Activated CD8-positive, alpha-beta T cell treated with anti-CD3 and anti-CD28 coated beads for 36 hours (primary cell): ENCODE measurements around the gene KRTAP10-4. TPM values are rescaled to one million over a fixed set of nuclear protein-coding genes. Genes with fewer than 3 reads are reported as not detected.

ENCODE experiments used
- ATAC-seq: fragments of 200-7000 bp; cut with Tn5 transposase; one replicate; pipeline ENCODE4 v1.10.0; 2021; ENCODE audit warnings: mild to moderate bottlenecking, moderate library complexity
- CTCF ChIA-PET: fragments of 350-600 bp; sonication (Branson Sonifier 250); formaldehyde crosslinking; loops from one replicate; lab custom pipeline; 2021; ENCODE audit warnings: antibody characterized with exemption; lab: Charles Lee
- POLR2A ChIA-PET: fragments of 350-600 bp; sonication (Branson Sonifier 250); formaldehyde crosslinking; loops from one replicate; lab custom pipeline; 2021; ENCODE audit warnings: antibody characterized with exemption; lab: Charles Lee
- DNase-seq: peaks from one replicate; pipeline ENCODE4 v3.0.0-alpha.2; 2020
- H3K27ac Mint-ChIP-seq: one replicate; pipeline ENCODE4 v1.8.0; 2021; ENCODE audit warnings: mild to moderate bottlenecking, mixed read lengths
- H3K27me3 Mint-ChIP-seq: one replicate; pipeline ENCODE4 v1.8.0; 2021; ENCODE audit warnings: mixed read lengths
- H3K36me3 Mint-ChIP-seq: one replicate; pipeline ENCODE4 v1.8.0; 2021; ENCODE audit warnings: low read depth, mixed read lengths
- H3K4me1 Mint-ChIP-seq: one replicate; pipeline ENCODE4 v1.8.0; 2021; ENCODE audit warnings: low read depth, mixed read lengths
- H3K4me3 Mint-ChIP-seq: one replicate; pipeline ENCODE4 v1.8.0; 2021; ENCODE audit warnings: mild to moderate bottlenecking, moderate library complexity, mixed read lengths
- H3K9me3 Mint-ChIP-seq: one replicate; pipeline ENCODE4 v1.8.0; 2021; ENCODE audit warnings: mixed read lengths
- intact Hi-C: fragments of 100-400 bp; cut with micrococcal nuclease; formaldehyde crosslinking; loops from one replicate; pipeline ENCODE4 v1.10.0; 2022
- total RNA-seq, 2 experiments: library from RNA; stranded (reverse); gene quantifications; one replicate each; pipeline ENCODE4 v1.2.3, GENCODE V29; 2021
- TF ChIP-seq, protein P1 (sequence below): fragments of 200-600 bp; IDR thresholded peaks from one replicate; pipeline ENCODE4 v1.8.0; 2022; ENCODE audit warnings: antibody characterized with exemption, mild to moderate bottlenecking

Gene KRTAP10-4
- total RNA-seq, 2 experiments from 2014 or later = not detected

DNA sequence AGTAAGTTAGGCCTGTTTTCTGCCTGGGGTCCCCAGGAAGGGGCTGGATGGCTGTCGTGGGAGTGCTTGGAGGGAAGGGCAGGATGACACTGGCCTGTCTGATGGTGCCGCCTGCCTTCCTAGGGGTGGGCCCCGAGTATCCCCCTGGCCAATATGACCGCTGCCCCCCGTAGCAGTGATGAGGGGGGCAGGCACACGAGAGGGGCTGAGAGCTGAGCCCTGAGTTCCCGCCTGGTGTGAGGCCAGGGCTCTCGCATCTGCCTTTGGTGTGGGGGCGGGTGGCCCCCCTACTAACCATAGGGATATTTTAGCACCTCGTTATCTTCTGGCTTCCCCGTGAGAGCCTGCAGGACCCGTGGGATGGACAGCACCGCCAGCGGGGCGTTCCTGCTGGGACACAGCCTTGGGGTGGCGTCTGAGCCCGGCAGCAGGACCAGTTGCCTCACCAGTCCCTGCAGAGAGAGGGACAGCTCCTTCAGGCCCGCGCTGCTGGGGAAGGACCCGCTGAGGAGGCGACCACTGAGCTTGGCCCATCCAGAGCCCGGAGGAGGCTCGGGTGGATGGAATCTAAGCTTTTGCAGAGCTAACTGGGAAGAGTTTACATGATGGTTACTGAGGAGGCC is 43.9 kb upstream of the KRTAP10-4 start:
- Mint-ChIP-seq H3K4me1 (no peaks in the 10 kb centered on the region), H3K36me3 (no peaks in the 10 kb centered on the region), H3K9me3 (no peaks in the 10 kb centered on the region), H3K27me3 (no peaks in the 10 kb centered on the region), H3K27ac (no peak overlapping the region), H3K4me3 (no peak overlapping the region)
- ATAC-seq (no peak), DNase-seq (no peak)
- TF ChIP-seq, protein P1, sequence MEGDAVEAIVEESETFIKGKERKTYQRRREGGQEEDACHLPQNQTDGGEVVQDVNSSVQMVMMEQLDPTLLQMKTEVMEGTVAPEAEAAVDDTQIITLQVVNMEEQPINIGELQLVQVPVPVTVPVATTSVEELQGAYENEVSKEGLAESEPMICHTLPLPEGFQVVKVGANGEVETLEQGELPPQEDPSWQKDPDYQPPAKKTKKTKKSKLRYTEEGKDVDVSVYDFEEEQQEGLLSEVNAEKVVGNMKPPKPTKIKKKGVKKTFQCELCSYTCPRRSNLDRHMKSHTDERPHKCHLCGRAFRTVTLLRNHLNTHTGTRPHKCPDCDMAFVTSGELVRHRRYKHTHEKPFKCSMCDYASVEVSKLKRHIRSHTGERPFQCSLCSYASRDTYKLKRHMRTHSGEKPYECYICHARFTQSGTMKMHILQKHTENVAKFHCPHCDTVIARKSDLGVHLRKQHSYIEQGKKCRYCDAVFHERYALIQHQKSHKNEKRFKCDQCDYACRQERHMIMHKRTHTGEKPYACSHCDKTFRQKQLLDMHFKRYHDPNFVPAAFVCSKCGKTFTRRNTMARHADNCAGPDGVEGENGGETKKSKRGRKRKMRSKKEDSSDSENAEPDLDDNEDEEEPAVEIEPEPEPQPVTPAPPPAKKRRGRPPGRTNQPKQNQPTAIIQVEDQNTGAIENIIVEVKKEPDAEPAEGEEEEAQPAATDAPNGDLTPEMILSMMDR = no peak
- intact Hi-C loops = no loop called here
- POLR2A ChIA-PET = no interaction called here
- CTCF ChIA-PET = no interaction called here

DNA sequence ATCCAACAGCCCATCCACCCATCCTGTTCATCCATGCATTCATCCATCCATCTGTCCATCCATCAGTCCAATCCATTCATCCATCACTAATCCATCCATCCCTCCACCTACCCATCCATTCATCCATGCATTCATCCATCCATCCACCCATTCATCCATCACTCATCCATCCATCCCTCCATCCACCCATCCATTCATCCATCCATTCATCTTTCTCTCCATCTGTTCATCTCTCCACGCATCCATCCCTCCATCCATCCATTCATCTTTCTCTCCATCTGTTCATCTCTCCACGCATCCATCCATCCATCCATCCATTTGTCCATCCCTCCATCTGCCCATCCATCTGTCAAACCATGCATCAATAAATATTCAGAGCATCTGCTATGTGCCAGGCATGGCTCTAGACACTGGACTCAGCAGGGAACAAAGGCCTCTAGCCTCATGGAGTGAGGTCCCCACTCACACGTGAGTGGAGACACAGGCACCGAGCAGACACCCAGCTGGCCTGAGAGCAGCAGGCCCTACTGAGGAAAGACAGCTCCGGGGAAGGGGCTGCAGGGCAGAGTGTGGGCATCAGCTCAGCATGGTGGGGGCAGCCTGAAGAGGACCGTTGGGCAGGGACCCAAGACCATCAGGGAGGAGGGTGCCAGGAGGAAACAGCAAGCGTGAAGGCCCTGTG is 43.2 kb upstream of the KRTAP10-4 start:
- intact Hi-C loops = no loop called here
- ATAC-seq (no peak), DNase-seq (no peak)
- no peaks in the 10 kb centered on the region for H3K9me3 Mint-ChIP-seq
- no peaks in the 10 kb centered on the region for H3K4me1 Mint-ChIP-seq
- POLR2A ChIA-PET = no interaction called here
- no peak overlapping the region for H3K27ac Mint-ChIP-seq
- TF ChIP-seq, protein P1 = no peak
- CTCF ChIA-PET = no interaction called here
- no peaks in the 10 kb centered on the region for H3K27me3 Mint-ChIP-seq
- no peaks in the 10 kb centered on the region for H3K36me3 Mint-ChIP-seq
- no peak overlapping the region for H3K4me3 Mint-ChIP-seq

DNA sequence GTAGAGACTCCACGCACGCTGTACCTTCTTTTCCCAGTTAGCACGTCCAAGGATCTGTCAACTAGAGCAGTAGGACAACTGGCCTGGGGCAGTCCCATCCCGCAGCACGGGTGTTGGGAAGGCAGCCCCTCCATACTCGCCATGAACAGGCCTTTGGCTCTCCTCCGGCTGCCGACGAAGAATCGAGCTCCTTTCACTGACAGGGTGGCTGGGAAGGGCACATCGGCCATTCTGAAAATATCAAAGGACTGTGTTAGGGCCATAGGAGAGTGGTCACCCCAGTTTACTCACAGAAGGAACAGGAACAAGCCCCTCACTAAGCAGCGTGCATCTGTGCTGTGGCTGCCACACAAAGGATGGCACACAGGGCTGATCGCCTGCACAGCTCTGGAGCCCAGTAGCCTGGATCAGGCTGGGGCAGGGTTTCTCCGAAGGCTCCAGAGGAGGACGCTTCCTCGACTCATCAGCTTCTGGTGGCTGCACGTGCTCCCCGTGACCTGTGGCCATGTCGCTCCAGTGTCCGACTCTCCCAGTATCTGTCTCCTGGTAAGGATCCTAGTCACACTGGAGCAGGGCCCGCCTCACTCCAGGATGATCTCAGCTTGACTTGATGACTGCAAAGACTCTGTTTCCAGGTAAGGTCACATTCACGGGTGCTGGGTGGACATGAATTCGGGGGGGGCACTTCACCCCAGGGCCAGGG is 42.5 kb upstream of the KRTAP10-4 start:
- Mint-ChIP-seq H3K27me3 (no peaks in the 10 kb centered on the region), H3K4me1 (no peaks in the 10 kb centered on the region), H3K27ac (no peak overlapping the region), H3K36me3 (no peaks in the 10 kb centered on the region), H3K9me3 (no peaks in the 10 kb centered on the region), H3K4me3 (no peak overlapping the region)
- TF ChIP-seq, protein P1 = no peak
- intact Hi-C loops = no loop called here
- ATAC-seq (no peak), DNase-seq (no peak)
- ChIA-PET CTCF (interaction anchor here (2.2 kb wide), 1 partner anchor 21 kb away, joined by 5 read pairs; no protein-coding TSS in a partner anchor), POLR2A (no interaction called here)

DNA sequence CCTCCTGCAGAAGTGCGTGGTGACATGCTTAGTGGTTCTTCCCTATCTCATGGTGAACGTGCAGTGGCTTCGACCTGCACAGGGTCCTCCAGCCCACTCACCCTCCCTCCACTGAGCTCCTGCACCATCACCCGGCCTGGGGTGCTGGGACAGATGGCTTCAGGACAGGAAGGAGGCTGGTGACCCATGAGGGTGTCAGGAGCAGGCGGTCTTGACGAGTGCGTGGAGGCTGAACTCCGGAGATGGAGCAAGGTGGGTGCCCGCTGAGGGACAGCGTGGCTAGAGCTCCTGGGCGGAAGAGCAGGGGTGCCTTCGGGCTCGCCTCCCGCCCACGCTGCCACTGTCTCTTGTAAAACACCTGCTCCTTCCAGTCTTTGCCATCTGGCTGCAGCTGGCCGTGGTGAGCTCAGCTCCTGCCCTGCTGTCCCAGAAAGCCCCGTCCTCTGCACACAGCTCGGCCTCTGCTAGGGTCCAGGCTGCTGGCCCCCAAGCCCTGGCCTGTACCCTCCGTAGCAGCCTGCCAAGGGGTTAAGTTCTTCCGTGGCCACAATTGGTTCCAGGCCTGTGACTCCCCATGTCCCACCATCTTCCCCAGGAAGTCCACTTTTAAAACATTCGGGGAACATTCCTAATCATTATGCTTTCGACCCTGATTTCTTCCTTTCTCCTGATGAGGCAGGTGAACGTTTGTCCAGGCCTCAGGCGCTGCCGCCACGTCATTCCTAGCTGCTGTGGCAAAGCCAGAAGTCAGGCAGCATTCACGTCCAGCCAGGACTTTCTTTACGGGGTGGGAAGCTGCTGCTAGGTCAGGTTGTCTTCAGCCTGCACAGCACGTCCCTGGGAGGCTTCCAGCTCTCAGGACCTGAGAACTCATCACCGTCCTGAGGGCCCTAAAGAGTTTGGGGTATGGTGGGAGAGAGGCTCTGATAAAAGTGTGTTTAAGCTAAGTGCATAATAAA is 41.6 kb upstream of the KRTAP10-4 start:
- no peak for DNase-seq
- Mint-ChIP-seq H3K4me3 (no peak overlapping the region), H3K27ac (no peak overlapping the region), H3K36me3 (no peaks in the 10 kb centered on the region), H3K4me1 (no peaks in the 10 kb centered on the region), H3K9me3 (no peaks in the 10 kb centered on the region), H3K27me3 (no peaks in the 10 kb centered on the region)
- CTCF ChIA-PET = interaction anchor here (2.2 kb wide), 1 partner anchor 21 kb away, joined by 5 read pairs; no protein-coding TSS in a partner anchor
- TF ChIP-seq, protein P1 = no peak
- ATAC-seq = no peak
- intact Hi-C loops = no loop called here
- POLR2A ChIA-PET = no interaction called here
